GM21360 (cell line): ENCODE data around the gene C6.
"Not testable (repeated sequence)": the region's sequence is repeated elsewhere in the genome, so short reads cannot be mapped to it uniquely, and the experiment has no call there.

Source experiments
- ATAC-seq: cut with Tn5 transposase; IDR thresholded peaks from one replicate; pipeline ENCODE4 v1.9.1; 2021; ENCODE audit warnings: mild to moderate bottlenecking, moderate library complexity; ENCODE audit not compliant: unreplicated experiment

Gene C6

GRCh38 chr5:41200506-41200905, 12.8 kb downstream of the C6 start:
- no peak for ATAC-seq

GRCh38 chr5:41199660-41200059, 13.7 kb downstream of the C6 start:
- ATAC-seq = no peak

- ATAC-seq = no peak
These were observed 17.1 kb downstream of the C6 start for GRCh38 chr5:41196197-41196596.

DNA sequence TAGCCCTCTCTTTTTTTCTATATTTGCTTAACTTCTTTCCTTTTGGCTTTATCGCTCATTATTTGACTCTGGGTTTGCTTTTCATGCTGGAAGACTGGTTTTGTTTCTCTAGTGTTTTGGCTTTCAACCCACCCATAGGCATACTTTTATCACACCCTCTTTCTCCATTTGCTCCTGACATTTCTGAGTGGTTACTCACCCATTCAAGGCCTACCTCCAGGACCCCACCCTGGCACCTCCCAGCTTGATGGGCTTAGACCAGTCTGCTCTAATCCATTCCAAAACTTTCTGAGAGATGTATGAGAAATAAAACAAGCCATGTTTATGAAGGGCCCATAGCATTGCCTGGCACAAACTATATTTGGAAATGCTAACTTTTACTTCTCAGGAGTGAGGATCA, 18.1 kb downstream of the C6 start:
- no peak for ATAC-seq

GRCh38 chr5:41194339-41194738, 19.0 kb downstream of the C6 start:
- ATAC-seq = no peak

DNA sequence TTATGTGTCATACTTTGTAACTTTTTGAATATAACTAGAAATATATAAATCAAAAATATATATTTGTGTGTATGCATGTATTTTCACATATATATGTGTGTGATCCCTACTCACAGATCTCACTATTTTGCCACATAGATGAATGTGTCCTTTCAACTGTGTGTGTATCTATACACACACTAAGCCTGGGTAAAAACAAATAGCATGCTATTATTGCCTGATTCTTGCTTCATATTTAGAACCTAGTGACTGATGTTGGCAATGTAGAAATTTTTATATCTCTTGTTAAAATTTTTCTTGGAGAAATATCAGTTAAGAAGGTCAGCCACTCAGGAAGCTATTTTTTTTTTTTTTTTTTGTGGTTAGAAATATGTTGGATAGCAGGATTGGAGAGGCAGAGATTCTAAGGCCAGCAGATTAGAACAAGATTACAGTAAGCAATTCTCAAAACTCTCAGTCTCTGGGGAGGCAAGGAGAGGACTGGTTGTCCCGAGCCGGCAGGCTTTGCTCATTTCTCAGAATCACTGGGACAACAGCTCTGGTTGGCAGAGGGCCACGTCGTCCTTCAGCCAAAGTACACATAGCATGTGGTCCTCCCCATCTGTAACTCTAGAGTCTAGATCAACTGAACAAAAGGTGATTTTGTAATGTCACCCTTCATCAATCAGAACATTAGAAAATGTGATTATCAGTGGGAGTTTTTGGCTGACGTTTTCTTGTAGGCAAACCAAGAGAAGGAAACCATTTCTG, 19.7 kb downstream of the C6 start:
- no peak for ATAC-seq

GRCh38 chr5:41191249-41191648, 22.1 kb downstream of the C6 start:
- ATAC-seq = no peak

GRCh38 chr5:41186143-41186542, 27.2 kb downstream of the C6 start:
- ATAC-seq = no peak

DNA sequence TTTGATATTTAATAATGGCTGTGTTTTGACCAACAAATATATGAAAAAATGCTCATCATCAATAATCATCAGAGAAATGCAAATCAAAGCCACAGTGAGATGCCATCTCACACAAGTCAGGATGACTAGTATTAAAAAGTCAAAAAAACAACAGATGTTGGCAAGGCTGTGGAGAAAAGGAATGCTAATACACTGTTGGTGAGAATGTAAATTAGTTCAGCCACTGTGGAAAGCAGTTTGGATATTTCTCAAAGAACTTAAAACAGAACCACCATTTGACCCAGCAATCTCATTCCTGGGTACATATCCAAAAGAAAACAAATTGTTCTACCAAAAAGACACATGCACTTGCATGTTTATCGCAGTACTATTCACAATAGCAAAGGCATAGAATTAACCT, 30.0 kb downstream of the C6 start:
- not testable (repeated sequence) for ATAC-seq

DNA sequence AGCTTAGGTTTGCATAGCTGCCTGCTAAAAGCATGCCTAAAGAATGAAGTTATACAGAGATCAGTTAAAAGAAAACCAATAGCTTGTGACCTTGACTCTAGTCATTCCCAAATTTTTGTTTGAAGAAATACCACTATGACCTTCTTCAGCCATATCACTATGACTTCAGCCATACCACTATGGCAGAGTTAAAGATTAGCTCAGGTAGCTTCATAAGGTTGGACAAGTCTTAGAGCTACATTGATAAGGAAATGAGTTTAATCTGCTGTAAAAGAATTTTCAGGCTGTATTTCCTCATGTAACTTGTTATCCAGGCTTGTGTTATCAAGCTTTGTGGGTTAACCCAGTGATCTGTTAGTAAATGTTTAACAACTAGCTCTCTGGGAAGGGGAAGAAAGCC, 30.7 kb downstream of the C6 start:
- ATAC-seq = no peak

- no peak for ATAC-seq
These were observed 31.4 kb downstream of the C6 start for GRCh38 chr5:41181691-41182564.

DNA sequence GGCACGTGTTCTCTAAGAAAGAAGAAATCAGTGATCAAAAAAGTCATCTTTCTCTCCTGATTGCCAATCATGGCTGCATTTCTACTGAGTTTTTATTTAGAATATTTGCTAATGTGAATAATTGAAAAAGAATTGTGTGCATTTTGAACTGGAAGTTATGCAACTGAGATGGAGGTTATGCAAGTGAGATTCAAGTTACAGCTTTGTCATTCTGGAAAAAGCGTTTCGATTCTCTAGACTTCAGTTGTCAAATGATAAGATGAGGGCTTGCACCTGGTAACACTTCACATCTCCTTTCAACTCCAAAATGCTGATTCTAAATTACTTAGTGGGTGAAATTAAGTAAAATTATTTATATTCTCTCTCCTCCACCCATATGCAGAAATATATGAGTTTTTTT, 36.4 kb downstream of the C6 start:
- no peak for ATAC-seq

DNA sequence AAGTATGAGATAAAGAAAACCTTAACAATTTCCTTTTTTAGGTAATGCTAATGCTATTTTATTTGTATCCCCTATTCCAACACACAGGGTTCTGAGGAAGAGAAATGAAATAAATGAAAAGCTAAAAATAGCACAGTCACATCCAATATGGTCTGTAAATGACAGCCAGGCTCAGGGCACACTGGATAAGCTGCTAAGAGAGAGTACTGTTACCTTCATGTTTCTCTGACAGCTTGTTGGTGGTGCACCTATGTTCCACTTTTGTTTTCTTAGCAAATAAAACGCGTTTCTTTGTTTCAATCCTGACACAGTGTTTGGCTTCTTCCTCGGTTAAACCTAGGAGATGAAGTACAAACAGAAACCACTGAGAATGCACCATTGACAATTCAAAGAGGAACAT, 41.3 kb downstream of the C6 start:
- ATAC-seq = no peak

DNA sequence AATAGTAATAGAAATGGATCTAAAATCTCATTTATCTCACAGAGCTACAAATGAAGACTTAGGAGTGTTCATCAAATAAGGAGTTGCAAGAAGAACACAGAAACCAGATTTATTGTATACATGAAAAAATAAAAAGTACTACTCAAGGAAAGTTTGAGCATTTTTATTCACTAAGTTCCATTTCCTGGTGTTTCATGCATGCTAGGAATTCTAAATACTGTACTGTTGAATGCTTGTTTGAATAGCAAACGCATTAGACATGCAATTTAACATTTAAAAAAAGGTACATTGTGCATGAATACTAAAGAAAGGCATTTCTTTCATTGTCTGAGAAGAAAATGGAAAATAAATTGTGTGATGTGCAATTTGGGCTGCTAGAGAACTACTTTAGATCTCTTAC, 52.1 kb downstream of the C6 start:
- ATAC-seq = no peak

- ATAC-seq = no peak
These were observed 55.9 kb downstream of the C6 start for GRCh38 chr5:41157272-41157894.

DNA sequence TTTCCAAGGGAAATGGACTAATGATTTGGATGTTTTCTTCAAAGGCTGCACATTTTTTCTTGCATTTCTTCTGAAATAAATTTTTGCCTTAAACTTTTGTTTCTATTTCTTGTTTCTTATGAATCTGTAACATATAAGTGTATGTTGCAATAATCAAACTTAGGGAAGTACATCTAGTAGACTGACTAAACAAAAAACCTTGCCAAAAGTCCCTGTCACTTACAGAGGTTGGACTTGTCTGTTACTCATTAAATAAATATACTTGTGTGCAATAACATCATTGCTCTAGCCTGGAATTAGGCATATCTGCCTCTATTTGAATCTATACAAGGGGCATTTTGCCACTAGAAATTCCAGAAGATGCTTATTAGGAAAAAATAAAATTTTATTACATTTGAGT, 56.6 kb downstream of the C6 start:
- no peak for ATAC-seq

DNA sequence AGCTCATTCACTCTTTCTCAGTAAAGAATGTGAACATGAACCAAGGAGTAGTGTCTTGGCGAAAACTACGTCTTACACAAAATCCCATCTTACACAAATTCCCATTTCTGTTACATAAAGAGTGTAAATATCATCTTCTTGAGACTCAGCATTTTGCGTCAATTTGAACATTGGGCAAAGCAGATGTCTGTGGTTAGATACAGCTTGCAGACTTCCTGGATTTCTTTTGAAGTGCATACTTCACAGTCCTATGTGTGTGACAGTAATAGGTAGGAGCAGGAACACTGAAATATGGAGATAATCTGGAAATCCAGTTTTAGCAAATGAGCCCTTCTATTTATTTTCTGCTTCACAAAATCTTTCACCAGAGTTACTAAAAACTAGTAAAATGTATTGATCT, 58.8 kb downstream of the C6 start:
- ATAC-seq = no peak

DNA sequence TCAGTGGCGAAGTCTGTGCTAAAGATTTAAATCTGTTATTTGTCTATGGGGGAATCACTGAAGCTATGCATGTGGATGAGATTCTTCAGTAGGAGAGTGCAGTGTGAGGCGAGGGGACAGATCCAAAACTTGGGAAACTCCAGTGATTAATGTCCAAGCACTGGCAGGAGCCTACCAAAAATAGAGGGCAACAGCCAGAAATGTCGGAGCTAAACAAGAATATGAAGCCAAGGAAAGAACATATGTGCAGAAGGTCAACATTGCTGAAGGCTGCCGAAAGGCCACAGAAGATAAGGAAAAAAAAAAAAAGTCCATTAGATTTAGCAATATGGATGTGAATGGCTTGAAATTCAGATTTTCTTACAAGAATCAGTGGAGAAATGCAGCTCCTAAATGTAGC, 61.8 kb downstream of the C6 start:
- ATAC-seq = no peak

GRCh38 chr5:41148448-41148847, 64.9 kb downstream of the C6 start:
- no peak for ATAC-seq

GRCh38 chr5:41145306-41145705, 68.0 kb downstream of the C6 start:
- ATAC-seq = no peak

DNA sequence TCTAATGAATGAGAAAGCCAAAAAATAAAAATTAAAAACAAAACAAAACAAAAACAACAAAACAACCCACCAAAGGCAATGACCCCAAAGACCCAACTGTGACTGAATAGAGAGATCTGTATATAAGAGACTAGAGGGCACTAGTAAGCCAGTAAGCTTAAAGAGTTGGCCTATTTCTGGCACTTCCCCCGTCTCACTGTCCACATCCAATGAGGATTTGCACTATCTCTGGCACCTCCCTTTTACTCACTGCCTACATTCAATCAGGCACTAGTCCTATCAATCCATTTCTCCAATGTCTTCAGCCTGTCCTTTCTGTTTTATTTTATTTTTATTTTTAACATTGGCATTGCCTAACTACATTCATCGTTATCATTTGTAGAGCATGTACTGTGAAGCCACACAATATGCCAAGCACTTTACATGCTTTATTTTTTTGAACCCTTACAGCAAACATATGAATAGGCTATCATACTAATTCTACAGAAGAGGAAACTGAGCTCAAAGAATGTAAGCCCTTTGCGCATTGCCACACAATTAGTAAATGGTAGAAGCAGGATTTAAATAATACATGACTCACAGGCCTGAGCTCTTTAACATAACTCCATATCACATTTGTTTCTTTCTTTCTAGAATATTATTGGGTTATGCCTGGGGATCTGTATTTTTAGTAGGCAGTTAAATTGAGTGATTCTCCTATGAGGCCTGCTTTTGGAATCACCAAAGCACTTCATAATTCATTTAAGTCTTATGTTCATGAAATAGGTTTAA, 70.0 kb downstream of the C6 start:
- no peak for ATAC-seq
